GM18499 (cell line): ENCODE results near the gene WBP1L.
"Not testable (repeated sequence)": the region's sequence is repeated elsewhere in the genome, so short reads cannot be mapped to it uniquely, and the experiment has no call there.

ENCODE experiments used
- ATAC-seq: cut with Tn5 transposase; IDR thresholded peaks from one replicate; pipeline ENCODE4 v1.9.1; 2021; ENCODE audit warnings: moderate number of reproducible peaks; ENCODE audit not compliant: insufficient read depth, unreplicated experiment

WBP1L gene

DNA sequence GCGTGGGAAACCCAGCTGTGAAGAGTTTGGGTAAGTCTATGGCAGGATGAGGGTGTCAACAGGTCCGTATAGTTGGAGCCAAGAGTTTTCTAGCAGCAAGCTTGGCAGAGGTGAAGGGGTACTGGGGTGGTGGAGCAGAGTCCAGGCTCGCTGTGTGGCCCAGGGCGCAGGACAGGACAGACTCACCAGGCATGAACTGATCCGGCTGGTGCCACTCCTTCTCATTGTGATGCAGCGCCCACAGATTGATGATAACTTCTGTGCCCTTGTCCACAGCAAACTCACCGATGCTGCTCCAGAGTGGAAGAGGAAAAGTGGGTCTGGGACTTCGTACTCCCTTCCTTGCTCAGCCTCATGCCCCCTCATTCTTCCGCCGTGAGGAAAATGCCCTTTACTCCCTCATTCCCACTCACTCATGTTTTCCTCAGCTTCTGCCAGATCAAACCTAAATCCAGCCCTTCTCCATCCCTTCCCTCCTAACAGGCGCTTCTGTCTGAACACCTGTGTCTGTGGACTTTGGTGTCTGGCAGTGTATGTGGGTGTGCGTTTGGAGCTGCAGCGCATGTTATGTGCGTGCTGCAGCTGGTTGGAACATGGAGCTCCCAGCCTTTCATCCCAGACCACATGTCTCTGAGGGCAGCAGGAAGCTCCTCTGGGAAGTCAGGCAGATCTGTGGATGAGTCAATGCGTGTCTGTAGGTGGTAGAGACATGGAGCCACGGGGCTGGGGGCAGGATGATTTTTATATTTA is 87.7 kb downstream of the WBP1L start:
- ATAC-seq, result no peak

DNA sequence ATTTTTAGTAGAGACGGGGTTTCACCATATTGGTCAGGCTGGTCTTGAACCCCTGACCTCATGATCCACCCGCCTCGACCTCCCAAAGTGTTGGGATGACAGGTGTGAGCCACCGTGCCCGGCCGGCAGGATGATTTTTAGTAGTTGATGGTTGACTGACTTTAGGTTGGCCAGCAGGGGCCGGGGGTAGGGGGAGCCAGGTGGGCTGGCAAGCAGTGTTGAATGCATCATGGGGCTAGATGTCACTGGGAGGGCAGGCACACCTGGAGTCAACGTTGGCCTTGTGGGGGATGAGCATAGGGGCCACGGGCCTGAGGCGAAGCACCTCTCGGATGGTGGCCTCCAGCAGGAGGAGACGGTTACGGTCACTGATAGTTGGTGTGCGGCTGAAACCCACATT is 88.5 kb downstream of the WBP1L start:
- no peak for ATAC-seq

GRCh38 chr10:102832987-102833386 is 89.2 kb downstream of the WBP1L start:
- ATAC-seq, result no peak

DNA sequence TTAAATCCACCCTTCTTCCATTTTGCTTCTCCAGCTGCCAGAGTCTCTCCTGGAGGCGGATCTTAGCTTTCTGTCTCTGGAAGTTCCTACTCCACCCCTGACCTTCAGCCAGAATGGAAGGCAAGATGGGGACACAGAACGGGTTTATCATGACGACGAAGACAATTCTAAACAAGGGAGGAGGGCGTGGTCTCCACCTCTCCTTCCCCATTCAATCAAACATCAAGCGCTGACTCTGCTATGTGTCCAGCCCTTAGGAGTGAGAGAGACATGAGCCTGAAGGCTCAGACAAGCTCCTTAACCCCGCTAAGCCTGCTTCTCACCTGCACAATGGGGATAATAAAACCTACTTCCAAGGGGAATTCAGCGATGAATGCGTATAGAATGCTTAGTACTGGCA is 90.4 kb downstream of the WBP1L start:
- no peak for ATAC-seq

GRCh38 chr10:102835007-102835482 is 91.3 kb downstream of the WBP1L start:
- no peak for ATAC-seq

GRCh38 chr10:102837230-102837721 is 93.5 kb downstream of the WBP1L start, which contains the start of gene CYP17A1:
Gene CYP17A1, minus strand, starts transcription at chr10:102837413. Its CDS starts 52 bp downstream, at chr10:102837361.
- no peak for ATAC-seq

DNA sequence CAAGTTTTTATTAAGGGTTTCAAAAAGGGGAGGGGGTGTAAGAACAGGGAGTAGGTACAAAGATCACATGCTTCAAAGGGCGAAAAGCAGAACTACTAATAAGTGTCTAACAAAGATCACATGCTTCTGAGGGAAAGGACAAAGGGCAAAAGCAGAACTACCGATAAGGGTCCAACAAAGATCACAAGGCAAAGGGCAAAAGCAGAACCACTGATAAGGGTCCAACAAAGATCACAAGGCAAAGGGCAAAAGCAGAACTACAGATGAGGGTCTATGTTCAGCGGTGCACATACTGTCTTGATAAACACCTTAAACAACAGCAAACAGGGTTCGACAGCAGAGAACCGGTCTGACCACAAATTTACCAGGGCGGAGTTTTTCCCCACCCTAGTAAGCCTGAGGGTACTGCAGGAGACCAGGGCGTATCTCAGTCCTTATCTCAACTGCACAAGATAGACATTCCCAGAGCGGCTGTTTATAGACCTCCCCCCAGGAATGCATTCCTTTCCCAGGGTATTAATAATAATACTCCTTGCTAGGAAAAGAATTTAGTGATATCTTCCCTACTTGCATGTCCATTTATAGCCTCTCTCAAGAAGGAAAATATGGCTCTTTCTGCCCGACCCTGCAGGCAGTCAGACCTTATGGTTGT is 94.7 kb downstream of the WBP1L start:
- ATAC-seq, result not testable (repeated sequence)

GRCh38 chr10:102841827-102842345 is 98.1 kb downstream of the WBP1L start:
- no peak for ATAC-seq

GRCh38 chr10:102843139-102843538 is 99.4 kb downstream of the WBP1L start:
- ATAC-seq, result not testable (repeated sequence)

- not testable (repeated sequence) for ATAC-seq
Measured at GRCh38 chr10:102844190-102844776, 100.5 kb downstream of the WBP1L start.

DNA sequence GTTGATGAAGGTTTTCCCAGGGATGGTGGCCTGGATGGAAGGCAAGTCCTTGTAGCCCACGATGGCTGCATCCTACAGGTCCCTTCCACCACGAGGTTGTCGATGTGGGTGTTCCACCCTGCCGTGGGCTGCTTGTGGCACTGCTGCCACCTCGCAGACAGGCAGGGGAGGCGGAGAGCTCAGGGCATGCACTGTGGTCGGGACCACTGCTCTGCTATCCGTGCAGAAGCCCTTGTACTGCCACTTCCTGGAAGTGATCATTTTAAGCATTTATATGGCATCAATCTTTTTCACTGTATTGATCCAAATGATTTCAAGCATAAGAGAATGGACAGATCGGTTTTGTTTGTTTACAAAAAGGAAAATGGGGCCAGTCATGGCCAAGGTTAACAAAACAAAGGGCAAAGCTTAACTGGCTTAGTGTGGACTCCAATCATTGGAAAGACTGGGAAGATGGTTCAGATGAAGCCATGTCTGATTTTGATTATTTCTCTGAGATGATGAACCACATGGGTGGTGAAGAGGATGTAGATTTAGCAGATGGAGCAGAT is 101.7 kb downstream of the WBP1L start:
- no peak for ATAC-seq

DNA sequence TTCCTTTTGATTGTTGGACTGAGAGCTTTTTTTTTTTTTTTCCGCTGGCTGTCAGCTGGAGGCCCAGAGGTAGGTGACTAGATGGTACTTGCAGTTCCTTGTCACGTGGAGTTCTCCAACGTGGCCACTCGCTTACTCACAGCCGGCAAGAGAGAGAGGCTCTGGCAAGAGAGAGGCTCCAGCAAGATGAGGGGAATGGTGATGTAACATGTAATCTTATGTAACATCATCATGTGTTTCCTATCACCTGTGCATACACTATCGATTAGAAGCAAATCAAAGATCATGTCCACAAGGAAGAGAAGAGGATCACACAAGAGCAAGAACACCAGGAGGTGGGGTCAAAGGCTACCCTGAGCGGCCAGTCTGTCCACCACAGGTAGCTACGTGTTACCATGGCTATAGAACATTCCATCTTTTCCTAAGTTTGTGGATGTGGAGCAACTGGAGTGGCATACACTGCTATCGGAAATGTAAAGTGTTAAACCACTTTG is 106.3 kb downstream of the WBP1L start:
- ATAC-seq, result no peak

GRCh38 chr10:102853237-102853636 is 109.5 kb downstream of the WBP1L start:
- not testable (repeated sequence) for ATAC-seq

GRCh38 chr10:102855731-102856436 is 112.1 kb downstream of the WBP1L start:
- not testable (repeated sequence) for ATAC-seq

DNA sequence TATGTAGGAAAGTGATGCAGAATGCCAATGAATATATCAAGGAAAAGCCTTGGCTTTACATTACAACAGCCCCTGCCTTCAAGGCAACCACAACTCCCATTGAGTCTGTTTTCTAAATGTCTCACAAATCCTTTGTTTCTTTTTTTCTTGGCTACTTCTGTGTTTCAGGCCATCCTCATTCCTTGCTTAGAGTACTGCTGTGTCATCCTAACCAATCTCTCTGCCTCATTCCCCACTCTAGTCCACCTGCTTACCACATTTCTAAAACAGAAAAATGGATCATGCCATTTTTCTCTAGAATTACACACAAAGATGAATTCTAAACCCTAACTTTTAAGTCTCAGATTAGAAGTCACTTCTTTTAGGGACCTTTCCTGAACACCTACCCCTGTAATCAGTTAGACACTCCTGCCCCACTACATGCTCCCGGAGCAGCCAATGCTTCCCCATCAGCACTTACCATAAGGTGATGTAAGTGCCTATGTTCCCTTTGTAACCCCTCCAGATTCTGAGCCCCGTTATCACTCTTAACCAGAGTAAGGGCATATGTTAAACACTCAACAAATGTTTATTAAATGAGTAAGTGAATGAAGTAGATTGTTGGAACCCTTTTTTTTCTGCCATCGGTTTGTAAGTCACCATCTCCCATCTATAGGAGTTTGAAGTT is 113.1 kb downstream of the WBP1L start:
- ATAC-seq, result no peak

GRCh38 chr10:102859911-102860310 is 116.2 kb downstream of the WBP1L start:
- ATAC-seq, result no peak

- no peak for ATAC-seq
Measured at GRCh38 chr10:102863660-102864059, 119.9 kb downstream of the WBP1L start.

DNA sequence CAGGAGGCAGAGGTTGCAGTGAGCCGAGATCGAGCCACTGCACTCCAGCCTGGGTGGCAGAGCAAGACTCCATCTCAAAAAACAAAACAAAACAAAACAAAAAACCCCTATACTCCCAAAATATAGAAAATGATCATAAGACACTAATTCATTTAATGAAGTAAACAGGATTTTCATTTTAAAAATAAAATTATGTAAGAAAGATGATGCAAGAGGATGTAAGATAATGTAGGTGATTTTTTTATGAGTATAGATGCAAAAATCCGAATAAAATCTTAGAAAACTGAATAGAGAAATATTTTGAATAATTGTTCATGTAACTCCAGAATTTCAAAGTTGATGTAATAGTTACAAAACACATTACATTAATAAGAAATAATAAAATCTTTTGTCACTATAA is 121.9 kb downstream of the WBP1L start:
- ATAC-seq, result no peak
